Activated CD8-positive, alpha-beta T cell treated with anti-CD3 and anti-CD28 coated beads for 36 hours (primary cell): ENCODE measurements around the gene ANAPC7. TPM values are rescaled to one million over a fixed set of nuclear protein-coding genes. Genes with fewer than 3 reads are reported as not detected.

Source experiments
- ATAC-seq: fragments of 200-7000 bp; cut with Tn5 transposase; one replicate; pipeline ENCODE4 v1.10.0; 2021; ENCODE audit warnings: mild to moderate bottlenecking, moderate library complexity
- CTCF ChIA-PET: fragments of 350-600 bp; sonication (Branson Sonifier 250); formaldehyde crosslinking; loops from one replicate; lab custom pipeline; 2021; ENCODE audit warnings: antibody characterized with exemption; lab: Charles Lee
- POLR2A ChIA-PET: fragments of 350-600 bp; sonication (Branson Sonifier 250); formaldehyde crosslinking; loops from one replicate; lab custom pipeline; 2021; ENCODE audit warnings: antibody characterized with exemption; lab: Charles Lee
- DNase-seq: peaks from one replicate; pipeline ENCODE4 v3.0.0-alpha.2; 2020
- H3K27ac Mint-ChIP-seq: one replicate; pipeline ENCODE4 v1.8.0; 2021; ENCODE audit warnings: mild to moderate bottlenecking, mixed read lengths
- H3K27me3 Mint-ChIP-seq: one replicate; pipeline ENCODE4 v1.8.0; 2021; ENCODE audit warnings: mixed read lengths
- H3K36me3 Mint-ChIP-seq: one replicate; pipeline ENCODE4 v1.8.0; 2021; ENCODE audit warnings: low read depth, mixed read lengths
- H3K4me1 Mint-ChIP-seq: one replicate; pipeline ENCODE4 v1.8.0; 2021; ENCODE audit warnings: low read depth, mixed read lengths
- H3K4me3 Mint-ChIP-seq: one replicate; pipeline ENCODE4 v1.8.0; 2021; ENCODE audit warnings: mild to moderate bottlenecking, moderate library complexity, mixed read lengths
- H3K9me3 Mint-ChIP-seq: one replicate; pipeline ENCODE4 v1.8.0; 2021; ENCODE audit warnings: mixed read lengths
- intact Hi-C: fragments of 100-400 bp; cut with micrococcal nuclease; formaldehyde crosslinking; loops from one replicate; pipeline ENCODE4 v1.10.0; 2022
- total RNA-seq, 2 experiments: library from RNA; stranded (reverse); gene quantifications; one replicate each; pipeline ENCODE4 v1.2.3, GENCODE V29; 2021
- TF ChIP-seq, protein P1 (sequence below): fragments of 200-600 bp; IDR thresholded peaks from one replicate; pipeline ENCODE4 v1.8.0; 2022; ENCODE audit warnings: antibody characterized with exemption, mild to moderate bottlenecking

Gene ANAPC7
- total RNA-seq, 2 experiments from 2014 or later = 44.9 to 52.9 TPM

DNA sequence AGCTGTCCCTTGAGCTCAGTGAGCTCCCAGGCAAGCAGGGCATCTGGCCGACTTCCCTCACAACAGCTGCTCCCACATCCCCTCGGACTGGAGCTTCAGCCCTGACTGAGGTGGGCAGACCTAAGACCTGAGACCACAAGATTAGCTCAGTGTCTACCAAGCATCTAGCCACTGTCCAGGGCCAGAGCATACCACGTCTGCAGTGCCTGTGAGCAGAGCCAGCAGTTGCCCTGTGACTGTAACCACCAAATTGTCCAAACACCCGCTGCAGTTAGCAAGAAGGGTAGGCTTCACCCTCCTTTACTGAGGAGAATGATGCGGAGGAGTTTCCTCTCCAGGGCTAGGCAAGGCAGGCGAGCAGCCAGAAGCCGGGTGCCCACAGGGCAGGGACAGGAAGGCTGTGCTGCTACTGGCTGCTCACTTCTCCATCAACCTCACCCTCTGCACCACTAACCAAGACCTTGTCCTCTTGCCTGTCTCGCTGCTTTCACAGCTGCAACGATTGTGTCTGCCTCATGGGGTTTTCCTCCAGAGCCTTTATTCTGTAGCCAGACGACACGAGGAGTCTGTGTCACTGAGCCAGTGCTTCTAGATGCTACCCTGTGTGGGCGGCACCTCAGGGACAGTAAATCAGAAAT is 53.9 kb downstream of the ANAPC7 start:
- peak; percentile 89 for ATAC-seq
- POLR2A ChIA-PET = interaction anchor here (0.8 to 2.5 kb wide), 8 partner anchors 9 to 109 kb away, joined by 3 to 9 read pairs (median 4); no protein-coding TSS in a partner anchor
- Mint-ChIP-seq H3K36me3 (peaks cover 34% of the 10 kb centered on the region), H3K4me3 (no peak overlapping the region), H3K27me3 (peaks cover 4% of the 10 kb centered on the region), H3K9me3 (no peaks in the 10 kb centered on the region), H3K27ac (peak overlapping the region; percentile 64), H3K4me1 (peaks cover 40% of the 10 kb centered on the region)
- intact Hi-C loops = no loop called here
- CTCF ChIA-PET = interaction anchor here (0.9 to 3.3 kb wide), 9 partner anchors 14 to 538 kb away, joined by 3 to 12 read pairs (median 4); partner anchors contain the start of gene ARPC3
- TF ChIP-seq, protein P1, sequence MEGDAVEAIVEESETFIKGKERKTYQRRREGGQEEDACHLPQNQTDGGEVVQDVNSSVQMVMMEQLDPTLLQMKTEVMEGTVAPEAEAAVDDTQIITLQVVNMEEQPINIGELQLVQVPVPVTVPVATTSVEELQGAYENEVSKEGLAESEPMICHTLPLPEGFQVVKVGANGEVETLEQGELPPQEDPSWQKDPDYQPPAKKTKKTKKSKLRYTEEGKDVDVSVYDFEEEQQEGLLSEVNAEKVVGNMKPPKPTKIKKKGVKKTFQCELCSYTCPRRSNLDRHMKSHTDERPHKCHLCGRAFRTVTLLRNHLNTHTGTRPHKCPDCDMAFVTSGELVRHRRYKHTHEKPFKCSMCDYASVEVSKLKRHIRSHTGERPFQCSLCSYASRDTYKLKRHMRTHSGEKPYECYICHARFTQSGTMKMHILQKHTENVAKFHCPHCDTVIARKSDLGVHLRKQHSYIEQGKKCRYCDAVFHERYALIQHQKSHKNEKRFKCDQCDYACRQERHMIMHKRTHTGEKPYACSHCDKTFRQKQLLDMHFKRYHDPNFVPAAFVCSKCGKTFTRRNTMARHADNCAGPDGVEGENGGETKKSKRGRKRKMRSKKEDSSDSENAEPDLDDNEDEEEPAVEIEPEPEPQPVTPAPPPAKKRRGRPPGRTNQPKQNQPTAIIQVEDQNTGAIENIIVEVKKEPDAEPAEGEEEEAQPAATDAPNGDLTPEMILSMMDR = no peak
- peak; percentile 80 for DNase-seq

DNA sequence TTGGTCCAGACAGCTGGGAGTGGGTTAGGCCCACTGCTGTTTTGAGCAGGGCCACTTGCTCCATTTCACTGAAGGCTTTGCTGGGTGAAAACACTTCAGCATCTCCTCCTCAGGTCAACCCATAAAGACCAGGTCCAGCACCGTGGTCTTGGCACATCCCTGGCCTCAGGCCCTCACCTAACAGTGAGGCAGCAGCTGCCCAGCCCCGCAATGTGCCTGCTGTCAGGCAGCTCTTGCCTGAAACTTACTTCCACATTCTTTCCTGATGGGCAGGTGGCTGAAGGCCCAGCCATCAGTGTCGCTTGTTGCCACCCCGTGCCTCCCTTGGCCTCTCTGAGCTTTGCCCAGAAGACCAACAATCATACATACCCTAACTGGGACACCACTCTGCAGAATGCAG is 54.4 kb downstream of the ANAPC7 start:
- CTCF ChIA-PET = interaction anchor here (0.9 to 3.3 kb wide), 5 partner anchors 13 to 539 kb away, joined by 3 to 12 read pairs (median 4); partner anchors contain the start of gene ARPC3
- peaks cover 4% of the 10 kb centered on the region for H3K27me3 Mint-ChIP-seq
- POLR2A ChIA-PET = interaction anchor here (0.8 to 2.5 kb wide), 9 partner anchors 8 to 110 kb away, joined by 3 to 9 read pairs (median 4); no protein-coding TSS in a partner anchor
- intact Hi-C loops = no loop called here
- peaks cover 36% of the 10 kb centered on the region for H3K4me1 Mint-ChIP-seq
- DNase-seq = no peak
- no peak overlapping the region for H3K4me3 Mint-ChIP-seq
- TF ChIP-seq, protein P1 = no peak
- H3K27ac Mint-ChIP-seq = peak overlapping the region; percentile 64
- H3K36me3 Mint-ChIP-seq = peaks cover 38% of the 10 kb centered on the region
- H3K9me3 Mint-ChIP-seq = no peaks in the 10 kb centered on the region
- ATAC-seq = peak; percentile 4

DNA sequence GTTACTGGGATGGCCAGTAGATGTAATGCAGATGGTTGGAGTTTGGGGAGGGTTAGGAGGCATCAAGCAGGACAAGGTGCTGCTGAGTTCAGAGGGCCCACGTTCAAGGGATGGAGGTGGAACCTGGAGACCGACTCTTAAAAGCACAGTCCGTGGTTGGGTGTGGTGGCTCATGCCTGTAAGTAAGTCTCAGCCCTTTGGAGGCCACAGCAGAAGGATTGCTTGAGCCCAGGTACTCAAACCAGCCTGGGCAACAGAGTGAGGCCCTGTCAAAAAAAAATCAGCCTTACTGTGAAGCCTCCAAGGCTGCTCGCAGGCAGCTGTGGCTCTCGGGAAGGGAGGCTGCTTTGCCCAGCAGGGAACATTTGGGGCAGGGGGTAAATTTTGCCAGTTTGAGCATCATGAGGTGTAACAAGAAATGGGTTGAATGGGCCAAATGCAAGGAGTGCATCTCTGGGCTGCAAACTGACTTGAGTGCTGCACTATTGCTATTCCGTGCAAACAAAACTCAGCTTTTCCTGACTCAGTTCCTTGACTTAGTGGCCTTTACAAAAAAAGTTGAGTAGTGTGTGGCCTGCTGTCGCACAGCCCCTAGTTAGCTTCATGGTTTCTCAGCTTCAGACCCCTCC is 55.0 kb downstream of the ANAPC7 start:
- Mint-ChIP-seq H3K9me3 (no peaks in the 10 kb centered on the region), H3K27ac (peak overlapping the region; percentile 8), H3K27me3 (no peaks in the 10 kb centered on the region), H3K4me3 (no peak overlapping the region), H3K36me3 (peaks cover 44% of the 10 kb centered on the region), H3K4me1 (peaks cover 32% of the 10 kb centered on the region)
- POLR2A ChIA-PET = interaction anchor here (1.2 to 2.5 kb wide), 7 partner anchors 8 to 54 kb away, joined by 3 to 9 read pairs (median 4); no protein-coding TSS in a partner anchor
- TF ChIP-seq, protein P1 = no peak
- ATAC-seq = no peak
- DNase-seq = no peak
- intact Hi-C loops = no loop called here
- CTCF ChIA-PET = interaction anchor here (0.6 to 3.3 kb wide), 4 partner anchors 64 to 539 kb away, joined by 3 to 12 read pairs (median 4); no protein-coding TSS in a partner anchor

DNA sequence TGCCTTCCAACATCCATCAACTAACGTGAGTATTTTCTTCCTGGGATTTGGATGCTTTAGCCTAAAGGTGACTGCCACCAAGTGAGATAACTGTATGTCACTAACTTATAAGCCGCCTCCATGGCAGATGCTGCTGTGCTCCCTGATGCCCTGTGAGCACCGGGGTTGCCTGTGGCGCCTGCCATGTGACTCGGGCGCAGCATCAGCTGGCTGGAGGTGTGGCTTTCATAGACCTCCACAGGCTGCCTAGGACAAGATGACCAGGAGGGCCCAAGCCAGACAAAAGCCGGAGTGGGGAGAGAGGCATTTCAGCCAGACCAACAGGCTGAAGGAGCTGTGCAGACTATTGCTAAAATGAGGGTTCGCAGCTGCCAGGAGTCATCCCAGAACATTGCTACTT is 55.7 kb downstream of the ANAPC7 start:
- DNase-seq (no peak), ATAC-seq (no peak)
- CTCF ChIA-PET = interaction anchor here (3.3 kb wide), 1 partner anchor 84 kb away, joined by 12 read pairs; no protein-coding TSS in a partner anchor
- Mint-ChIP-seq H3K27me3 (no peaks in the 10 kb centered on the region), H3K4me1 (peaks cover 32% of the 10 kb centered on the region), H3K27ac (no peak overlapping the region), H3K36me3 (peaks cover 50% of the 10 kb centered on the region), H3K9me3 (no peaks in the 10 kb centered on the region), H3K4me3 (no peak overlapping the region)
- POLR2A ChIA-PET = interaction anchor here (1.3 kb wide), 1 partner anchor 16 kb away, joined by 4 read pairs; no protein-coding TSS in a partner anchor
- TF ChIP-seq, protein P1 = no peak
- intact Hi-C loops = no loop called here
